HG02884 (cell line): ENCODE results near the gene VPS50.

Source experiments
- ATAC-seq: cut with Tn5 transposase; IDR thresholded peaks from one replicate; pipeline ENCODE4 v1.9.1; 2021; ENCODE audit warnings: mild to moderate bottlenecking, moderate library complexity; ENCODE audit not compliant: unreplicated experiment

VPS50 gene, protein sequence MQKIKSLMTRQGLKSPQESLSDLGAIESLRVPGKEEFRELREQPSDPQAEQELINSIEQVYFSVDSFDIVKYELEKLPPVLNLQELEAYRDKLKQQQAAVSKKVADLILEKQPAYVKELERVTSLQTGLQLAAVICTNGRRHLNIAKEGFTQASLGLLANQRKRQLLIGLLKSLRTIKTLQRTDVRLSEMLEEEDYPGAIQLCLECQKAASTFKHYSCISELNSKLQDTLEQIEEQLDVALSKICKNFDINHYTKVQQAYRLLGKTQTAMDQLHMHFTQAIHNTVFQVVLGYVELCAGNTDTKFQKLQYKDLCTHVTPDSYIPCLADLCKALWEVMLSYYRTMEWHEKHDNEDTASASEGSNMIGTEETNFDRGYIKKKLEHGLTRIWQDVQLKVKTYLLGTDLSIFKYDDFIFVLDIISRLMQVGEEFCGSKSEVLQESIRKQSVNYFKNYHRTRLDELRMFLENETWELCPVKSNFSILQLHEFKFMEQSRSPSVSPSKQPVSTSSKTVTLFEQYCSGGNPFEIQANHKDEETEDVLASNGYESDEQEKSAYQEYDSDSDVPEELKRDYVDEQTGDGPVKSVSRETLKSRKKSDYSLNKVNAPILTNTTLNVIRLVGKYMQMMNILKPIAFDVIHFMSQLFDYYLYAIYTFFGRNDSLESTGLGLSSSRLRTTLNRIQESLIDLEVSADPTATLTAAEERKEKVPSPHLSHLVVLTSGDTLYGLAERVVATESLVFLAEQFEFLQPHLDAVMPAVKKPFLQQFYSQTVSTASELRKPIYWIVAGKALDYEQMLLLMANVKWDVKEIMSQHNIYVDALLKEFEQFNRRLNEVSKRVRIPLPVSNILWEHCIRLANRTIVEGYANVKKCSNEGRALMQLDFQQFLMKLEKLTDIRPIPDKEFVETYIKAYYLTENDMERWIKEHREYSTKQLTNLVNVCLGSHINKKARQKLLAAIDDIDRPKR

DNA sequence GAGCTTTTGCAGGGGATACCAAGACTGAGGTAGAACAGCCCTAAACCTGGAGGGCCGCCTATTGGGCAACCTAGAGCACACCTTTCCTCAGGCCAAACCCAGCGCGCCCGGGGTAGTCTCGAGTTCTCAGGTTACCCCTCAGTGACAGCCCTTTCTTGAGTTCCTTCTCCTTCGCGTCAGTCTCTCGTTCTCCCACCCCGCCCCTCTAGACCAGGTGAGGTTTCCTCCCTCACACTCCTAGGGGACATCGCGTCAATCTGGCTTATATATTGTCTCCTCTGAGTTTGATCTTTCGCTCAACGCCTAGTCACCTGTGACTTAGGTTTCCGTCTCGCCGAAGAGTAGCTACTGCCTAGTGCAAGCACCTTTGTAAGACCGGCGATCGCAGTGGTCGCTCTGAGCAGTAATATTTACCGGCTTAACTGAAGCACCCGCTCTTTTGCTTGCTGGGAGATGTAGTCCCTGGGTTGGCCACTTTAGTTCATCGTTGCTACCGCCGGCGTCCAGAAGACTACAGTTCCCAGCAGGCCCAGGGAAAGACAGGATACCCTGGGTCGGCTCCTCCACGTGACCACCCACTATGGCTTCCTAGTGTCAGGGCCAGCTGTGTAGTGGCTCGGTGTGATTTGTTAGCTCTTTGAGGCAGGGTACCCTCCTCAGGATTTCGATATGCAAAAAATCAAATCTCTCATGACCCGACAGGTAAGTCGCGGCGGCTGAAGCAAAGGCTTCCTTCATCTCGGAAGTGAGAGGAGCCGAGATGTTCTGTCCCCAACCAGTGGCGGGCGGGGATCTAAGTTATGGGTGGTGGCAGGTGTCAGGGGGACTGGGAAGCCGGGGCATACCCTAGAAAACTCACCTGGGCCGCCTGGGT is at the start of gene VPS50:
Gene VPS50 (plus strand): TSS at position 568 of the 874 bp plus-strand sequence. CDS start 102 bp downstream, at position 670.
- ATAC-seq = peak; percentile 99

GRCh38 chr7:93185303-93186027 is 46.7 kb upstream of the VPS50 start:
- no peak for ATAC-seq

DNA sequence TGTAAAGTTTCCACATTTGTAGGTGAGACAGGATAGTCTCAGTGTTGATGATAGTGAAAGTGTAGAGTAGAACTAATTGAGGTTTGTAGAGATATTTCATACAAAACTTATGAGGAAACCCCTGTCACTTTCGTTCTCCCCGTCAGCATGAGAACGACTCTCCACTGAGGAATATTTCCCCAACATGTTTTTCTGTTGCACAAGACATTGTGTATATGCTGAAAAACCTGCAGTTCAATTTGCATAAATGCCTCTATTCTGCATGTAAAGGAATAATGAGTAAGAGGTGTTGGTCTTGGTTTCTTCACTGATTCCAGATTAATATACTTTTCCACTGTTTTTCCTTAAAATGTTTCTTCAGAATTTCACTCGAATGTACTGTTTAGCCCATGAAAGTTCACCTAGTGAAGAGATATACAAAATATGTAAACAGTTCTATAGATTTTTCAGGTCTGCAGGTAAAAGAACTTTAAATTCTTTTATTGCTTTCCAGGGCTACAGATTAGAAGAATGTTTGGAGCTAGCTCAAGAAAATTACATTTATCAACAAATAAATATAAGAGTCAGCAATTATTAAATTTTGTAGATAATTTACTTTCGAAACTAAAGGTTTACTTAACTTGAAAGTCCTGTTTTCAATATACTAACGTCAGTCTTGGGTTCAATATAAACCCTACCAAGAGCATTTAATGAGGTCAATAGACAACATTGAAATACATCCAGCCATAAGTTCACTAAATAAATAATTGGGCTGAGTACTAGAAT is 43.1 kb upstream of the VPS50 start:
- no peak for ATAC-seq

- no peak for ATAC-seq
These were observed 37.8 kb upstream of the VPS50 start for GRCh38 chr7:93194386-93194785.

GRCh38 chr7:93196336-93196735 is 35.8 kb upstream of the VPS50 start:
- no peak for ATAC-seq

DNA sequence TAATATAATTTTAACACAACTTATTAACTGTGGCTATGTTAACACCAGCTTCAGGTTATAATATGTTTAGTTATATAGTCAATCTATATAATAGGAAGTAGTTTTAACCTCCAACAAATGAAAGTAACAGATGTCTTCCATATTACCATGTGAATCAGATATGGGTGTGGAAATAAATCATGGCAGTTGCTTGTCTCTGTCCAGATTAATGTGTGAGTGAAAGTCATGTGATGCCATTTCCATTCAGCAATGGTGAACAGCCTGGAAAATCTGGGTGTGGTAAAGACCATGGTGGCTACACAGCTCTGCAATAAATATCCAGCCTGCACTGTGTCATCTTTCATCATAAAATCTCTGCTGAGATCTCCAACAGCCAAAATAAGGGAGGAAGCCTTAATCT is 33.7 kb upstream of the VPS50 start:
- ATAC-seq = no peak

DNA sequence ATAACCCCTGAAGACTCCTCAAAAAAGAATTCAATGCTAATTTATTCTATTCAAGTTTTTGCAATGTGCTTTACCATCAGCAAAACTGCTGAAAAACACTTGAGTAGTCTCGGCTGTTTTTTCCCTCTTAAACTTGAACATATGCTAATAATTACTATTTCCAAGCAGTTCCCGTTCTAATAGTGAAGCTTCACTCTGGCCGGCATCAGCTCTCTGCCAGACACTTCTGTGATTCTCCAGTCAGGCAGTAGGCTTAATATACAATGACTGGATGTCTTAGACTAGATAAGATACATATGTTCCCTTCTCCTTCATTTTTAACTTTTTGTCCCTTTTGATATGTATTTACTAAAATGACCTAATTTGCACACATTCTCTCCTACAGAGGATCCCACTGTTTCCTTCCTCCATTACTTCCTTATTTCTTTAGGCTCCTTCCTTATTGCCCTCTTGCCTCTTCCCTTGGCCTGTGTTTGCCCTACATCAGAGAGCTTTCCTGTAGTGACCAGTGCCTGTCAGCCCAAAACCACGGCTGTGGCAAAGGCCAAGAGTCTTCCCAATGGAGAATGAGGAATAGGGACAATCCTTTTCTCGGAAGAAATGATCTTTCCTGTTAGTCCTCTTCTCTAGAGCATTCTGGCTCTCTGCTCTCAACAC is 29.4 kb upstream of the VPS50 start:
- no peak for ATAC-seq

DNA sequence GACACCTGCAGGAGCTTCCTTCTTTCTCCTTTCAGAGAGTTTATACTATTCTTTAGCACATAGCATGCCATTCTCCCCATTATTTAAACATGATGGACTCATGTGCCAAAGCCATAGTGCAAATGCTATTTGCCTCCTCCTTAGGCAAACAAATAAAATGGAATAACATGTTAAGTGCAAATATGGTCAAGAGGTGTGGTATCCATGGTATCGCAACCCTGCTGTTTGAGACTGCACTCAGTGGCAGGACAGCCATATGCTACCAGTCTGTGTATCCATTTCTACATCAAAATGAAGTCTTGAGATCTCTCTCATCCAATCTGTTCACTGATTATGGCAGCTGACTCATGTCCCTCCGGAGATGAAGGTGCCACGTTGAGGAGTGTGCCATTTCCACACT is 28.7 kb upstream of the VPS50 start:
- no peak for ATAC-seq

DNA sequence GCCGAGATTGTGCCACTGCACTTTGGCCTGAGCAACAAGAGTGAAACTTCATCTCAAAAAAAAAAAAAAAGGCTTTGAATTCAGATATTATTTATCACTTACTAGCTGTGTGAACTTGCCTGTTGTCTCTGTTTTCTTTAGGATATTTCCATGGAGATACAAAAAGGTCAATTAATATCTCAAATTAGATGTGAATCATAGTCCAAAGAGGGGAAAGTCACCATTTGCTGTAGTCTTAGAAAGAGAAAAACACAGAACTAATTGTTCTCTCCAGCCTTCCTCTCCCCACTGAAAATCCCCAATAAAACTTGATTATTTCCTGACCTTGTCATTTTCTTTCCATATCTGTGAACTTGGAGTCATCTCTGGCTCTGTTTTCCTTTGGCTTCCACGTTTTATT is 27.1 kb upstream of the VPS50 start:
- ATAC-seq = no peak

DNA sequence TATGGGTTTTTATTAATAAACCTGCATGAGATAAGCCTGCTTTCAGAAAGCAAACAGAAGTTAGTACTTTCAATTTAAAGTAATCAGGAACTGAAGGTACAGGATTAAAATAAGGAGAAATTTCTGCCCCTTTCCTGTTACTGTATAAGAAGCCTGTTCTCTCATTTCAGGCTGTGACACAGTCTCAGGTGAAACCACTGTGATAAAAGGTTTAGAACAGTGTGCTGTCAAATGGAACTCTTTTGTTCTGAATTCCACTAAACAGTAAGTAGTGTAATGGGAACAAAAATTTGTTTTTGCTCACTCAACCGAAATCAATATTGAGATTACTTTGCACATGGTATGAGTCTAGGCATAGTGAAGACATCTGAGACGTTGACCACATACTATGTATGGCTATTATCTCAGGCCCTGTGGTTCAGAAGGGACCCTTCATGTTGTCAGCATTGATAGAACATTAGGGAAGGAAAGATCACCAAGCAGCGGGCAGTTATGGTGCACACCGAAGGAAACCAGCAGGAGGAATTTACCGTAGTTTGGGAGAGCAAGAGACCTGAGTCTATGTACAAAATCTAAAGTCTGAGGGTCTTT is 20.8 kb upstream of the VPS50 start:
- ATAC-seq = no peak

GRCh38 chr7:93212881-93213280 is 19.3 kb upstream of the VPS50 start:
- ATAC-seq = no peak

- no peak for ATAC-seq
These were observed 13.0 kb upstream of the VPS50 start for GRCh38 chr7:93218997-93219827.

GRCh38 chr7:93219868-93220267 is 12.3 kb upstream of the VPS50 start:
- no peak for ATAC-seq

- ATAC-seq = no peak
These were observed 5.9 kb upstream of the VPS50 start, which contains the start of gene HEPACAM2 for GRCh38 chr7:93226310-93226709. Gene HEPACAM2 (minus strand): TSS chr7:93226469.

DNA sequence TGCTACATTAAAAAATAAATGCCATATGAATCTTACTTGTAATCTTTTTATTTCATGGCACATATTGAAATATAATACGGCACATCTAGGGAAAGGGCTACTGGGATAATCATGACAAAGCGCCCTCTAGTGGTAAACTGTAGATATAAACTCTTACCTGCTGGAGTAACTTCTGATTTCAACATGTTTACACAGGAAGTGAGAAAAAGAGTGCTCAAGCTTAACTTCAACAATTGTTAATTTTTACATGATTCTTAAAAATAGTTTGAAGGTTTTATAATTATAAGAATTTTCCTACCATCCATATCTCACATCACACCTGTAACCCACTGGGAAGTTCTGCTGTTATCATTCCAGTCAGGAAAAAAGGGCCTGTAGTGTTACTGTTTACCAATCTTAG is 3.9 kb upstream of the VPS50 start:
- ATAC-seq = no peak

DNA sequence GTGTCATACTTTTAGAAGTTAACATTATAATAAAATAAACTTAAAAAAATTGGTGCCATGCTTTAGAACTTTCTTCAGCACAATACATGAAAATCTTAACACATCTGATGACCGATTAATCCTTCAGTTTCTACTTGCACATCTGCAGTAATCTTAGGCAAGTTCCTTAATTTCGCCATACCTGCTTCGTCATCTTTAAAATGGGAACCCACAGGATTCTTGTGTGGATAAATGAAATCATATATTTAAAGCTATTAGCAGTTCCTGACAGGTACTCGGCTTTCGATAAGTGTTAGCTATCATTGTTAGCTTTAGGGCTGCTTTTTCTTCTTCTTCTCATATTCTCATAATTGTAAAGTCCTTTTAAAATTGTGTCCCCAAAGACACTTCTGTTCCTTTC is 907 bp upstream of the VPS50 start:
- ATAC-seq = no peak

GRCh38 chr7:93232673-93233018 is 480 bp downstream of the VPS50 start:
- ATAC-seq = peak; percentile 5

DNA sequence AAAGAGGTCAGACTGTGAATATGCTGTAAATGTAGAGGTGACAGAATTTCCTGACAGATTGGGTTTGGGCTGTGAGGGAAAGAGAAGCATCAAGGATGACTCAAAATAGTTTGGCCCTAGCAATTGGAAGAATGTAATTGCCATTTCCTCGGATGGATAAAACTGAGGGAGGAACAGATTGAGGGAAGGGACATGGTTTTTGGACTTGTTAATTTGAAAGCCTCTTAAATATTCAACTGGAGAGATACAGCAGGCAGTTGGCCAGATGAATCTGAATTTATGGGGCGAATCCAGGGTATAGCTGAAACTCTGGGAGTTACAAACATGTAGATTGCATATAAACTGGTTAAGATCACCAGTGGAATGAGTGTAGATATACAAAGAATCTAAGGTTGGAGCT is 3.4 kb downstream of the VPS50 start:
- no peak for ATAC-seq
